ENCODE results near the gene ABCB1.
"Not testable (repeated sequence)": the region's sequence is repeated elsewhere in the genome, so short reads cannot be mapped to it uniquely, and the experiment has no call there.

ABCB1 gene

GRCh38 chr7:87465534-87465880 lies 135.2 kb downstream of the ABCB1 start:
- not testable (repeated sequence) for DNase-seq

GRCh38 chr7:87464830-87465533 lies 135.7 kb downstream of the ABCB1 start:
- DNase-seq: not testable (repeated sequence)

- DNase-seq: no peak
Measured at GRCh38 chr7:87463982-87464381, 136.7 kb downstream of the ABCB1 start.

GRCh38 chr7:87460444-87460843 lies 140.2 kb downstream of the ABCB1 start:
- DNase-seq: not testable (repeated sequence)

GRCh38 chr7:87459941-87460340 lies 140.7 kb downstream of the ABCB1 start:
- DNase-seq: no peak

GRCh38 chr7:87458148-87458547 lies 142.5 kb downstream of the ABCB1 start:
- DNase-seq: no peak

- no peak for DNase-seq
Measured at GRCh38 chr7:87456247-87456646, 144.4 kb downstream of the ABCB1 start.

Data from CD4-positive, alpha-beta T cell treated with Interleukin-12 subunit alpha and Interleukin-12 subunit beta, for 1 hour (primary cell).